ENCODE measurements around the gene GRIK2. TPM values are rescaled to one million over a fixed set of nuclear protein-coding genes. Genes with fewer than 3 reads are reported as not detected.

GRIK2 gene
- total RNA-seq, 3 donors from 2014 or later = 1.1 to 3.7 TPM; not detected in 1

- Histone ChIP-seq H3K36me3 (no peaks in the 10 kb centered on the region), H3K27ac (no peak overlapping the region), H3K4me1 (no peaks in the 10 kb centered on the region), H3K27me3 (peaks cover 0 to 27% of the 10 kb centered on the region in 2 donors), H3K4me3 (no peak overlapping the region), H3K9me3 (no peaks in the 10 kb centered on the region)
- DNase-seq (ENCODE audit: low spot score in 2 of 2) = no peak
- TF ChIP-seq POLR2AphosphoS5 (IDR thresholded peaks at IDR 0.05) = no peak
- no peak for TF ChIP-seq CTCF (IDR thresholded peaks at IDR 0.05)
- no peak for TF ChIP-seq POLR2A (IDR thresholded peaks at IDR 0.05)
- intact Hi-C loops (cut with DNase I; ENCODE audit: low total_unique reads) = no loop called here
Observed at GRCh38 chr6:101403216-101403945, 9.9 kb downstream of the GRIK2 start.

- H3K36me3 ChIP-seq = no peaks in the 10 kb centered on the region
- no peaks in the 10 kb centered on the region for H3K4me1 ChIP-seq
- TF ChIP-seq CTCF (IDR thresholded peaks at IDR 0.05) (no peak), POLR2AphosphoS5 (IDR thresholded peaks at IDR 0.05) (no peak), POLR2A (IDR thresholded peaks at IDR 0.05) (no peak)
- no peaks in the 10 kb centered on the region for H3K9me3 ChIP-seq
- peaks cover 0 to 21% of the 10 kb centered on the region in 2 donors for H3K27me3 ChIP-seq
- DNase-seq (ENCODE audit: low spot score in 2 of 2) = no peak
- no peak overlapping the region for H3K4me3 ChIP-seq
- H3K27ac ChIP-seq = no peak overlapping the region
- intact Hi-C loops (cut with DNase I; ENCODE audit: low total_unique reads) = no loop called here
Observed at GRCh38 chr6:101404775-101405174, 11.3 kb downstream of the GRIK2 start.

- no peak for DNase-seq (ENCODE audit: low spot score in 2 of 2)
- Histone ChIP-seq H3K9me3 (no peaks in the 10 kb centered on the region), H3K4me1 (no peaks in the 10 kb centered on the region), H3K36me3 (no peaks in the 10 kb centered on the region), H3K27ac (no peak overlapping the region), H3K27me3 (no peaks in the 10 kb centered on the region), H3K4me3 (no peak overlapping the region)
- no peak for TF ChIP-seq CTCF (IDR thresholded peaks at IDR 0.05)
- intact Hi-C loops (cut with DNase I; ENCODE audit: low total_unique reads) = no loop called here
Observed at GRCh38 chr6:101413773-101414172, 20.3 kb downstream of the GRIK2 start.

GRCh38 chr6:101417900-101418299, 24.4 kb downstream of the GRIK2 start:
- intact Hi-C loops (cut with DNase I; ENCODE audit: low total_unique reads) = no loop called here
- no peaks in the 10 kb centered on the region for H3K9me3 ChIP-seq
- no peak for DNase-seq (ENCODE audit: low spot score in 2 of 2)
- no peak overlapping the region for H3K4me3 ChIP-seq
- TF ChIP-seq POLR2AphosphoS5 (IDR thresholded peaks at IDR 0.05) (no peak), POLR2A (IDR thresholded peaks at IDR 0.05) (no peak), CTCF (IDR thresholded peaks at IDR 0.05) (no peak)
- H3K4me1 ChIP-seq = no peaks in the 10 kb centered on the region
- no peaks in the 10 kb centered on the region for H3K36me3 ChIP-seq
- no peaks in the 10 kb centered on the region for H3K27me3 ChIP-seq
- no peak overlapping the region for H3K27ac ChIP-seq

GRCh38 chr6:101422251-101422650, 28.7 kb downstream of the GRIK2 start:
- TF ChIP-seq CTCF (IDR thresholded peaks at IDR 0.05) = no peak
- TF ChIP-seq POLR2AphosphoS5 (IDR thresholded peaks at IDR 0.05) = no peak
- no peak for TF ChIP-seq POLR2A (IDR thresholded peaks at IDR 0.05)
- intact Hi-C loops (cut with DNase I; ENCODE audit: low total_unique reads) = no loop called here
- Histone ChIP-seq H3K27ac (no peak overlapping the region), H3K9me3 (no peaks in the 10 kb centered on the region), H3K27me3 (no peaks in the 10 kb centered on the region), H3K36me3 (no peaks in the 10 kb centered on the region), H3K4me1 (no peaks in the 10 kb centered on the region), H3K4me3 (no peak overlapping the region)
- no peak for DNase-seq (ENCODE audit: low spot score in 2 of 2)
